SH-SY5Y (cell line): ENCODE measurements around the gene PCDH1.

Experiments
- GATA2 ChIP-seq: IDR thresholded peaks from 2 replicates; pipeline ENCODE4 v1.6.1; 2011; ENCODE audit warnings: mild to moderate bottlenecking, low read depth, low read length
- GATA3 ChIP-seq: IDR thresholded peaks from 2 replicates; pipeline ENCODE4 v1.6.1; 2011; ENCODE audit warnings: low read depth, mild to moderate bottlenecking, low read length, moderate library complexity

GRCh38 chr5:141867139-141867538 lies 11.1 kb downstream of the PCDH1 start:
- TF ChIP-seq GATA2 = no peak
- no peak for TF ChIP-seq GATA3
